Pancreas (tissue), 10 donors: Measurements from ENCODE around the gene CFAP69. TPM values are rescaled to one million over a fixed set of nuclear protein-coding genes. Genes with fewer than 3 reads are reported as not detected.
"Not testable (repeated sequence)": the region's sequence is repeated elsewhere in the genome, so short reads cannot be mapped to it uniquely, and the experiment has no call there.

ENCODE experiments used
- ATAC-seq, 4 donors: fragments of 200-7000 bp; cut with Tn5 transposase; one replicate each; pipeline versions ENCODE4 v1.8.0 to v1.9.1; 2020; ENCODE audit warnings: mild to moderate bottlenecking in 4 of 4, moderate library complexity in 4 of 4
- DNase-seq, 6 donors: peaks; one replicate each; pipeline ENCODE4 v3.0.0-alpha.2; 2020
- FAIRE-seq: peaks from 2 replicates; lab custom pipeline; 2012; peaks lifted over from hg19 to GRCh38; lab: Jason Lieb, UNC
- H3K27ac ChIP-seq, 4 donors: fragments of 200-600 bp; sonication (generic); 1 replicate in 3 of 4; 2 replicates in 1 of 4; pipeline versions ENCODE4 v1.5.0 to v1.8.0; 2020
- H3K27me3 ChIP-seq, 4 donors: fragments of 200-600 bp; one replicate each; pipeline ENCODE4 v1.8.0; 2021
- H3K36me3 ChIP-seq, 3 donors: fragments of 200-600 bp; sonication (generic) in 1 of 3; one replicate each; pipeline versions ENCODE4 v1.5.0 to v1.8.0; 2020 to 2021
- H3K4me1 ChIP-seq, 3 donors: fragments of 200-600 bp; one replicate each; pipeline ENCODE4 v1.8.0; 2021
- H3K4me3 ChIP-seq, 4 donors: fragments of 200-600 bp; sonication (generic) in 2 of 4; one replicate each; pipeline versions ENCODE4 v1.5.0 to v1.8.0; 2020 to 2021
- H3K9me3 ChIP-seq, 4 donors: fragments of 200-600 bp; one replicate each; pipeline ENCODE4 v1.8.0; 2021
- WGBS, 2 donors: extraction: QIAGEN DNeasy Blood & Tissue Kit; methylation state at CpG; one replicate each; pipeline ENCODE4 v1.1.7; 2013; 5-methylcytosine and 5-hydroxymethylcytosine counted together
- intact Hi-C, 3 donors: fragments of 100-400 bp; cut with DNase I; formaldehyde crosslinking; loops; one replicate each; pipeline versions ENCODE4 v1.11.1 to v1.14.2; 2022
- polyA plus RNA-seq, 2 donors: library from polyadenylated mRNA; stranded (reverse); fragments of 200-250 nt; gene quantifications; one replicate each; pipeline ENCODE4 v1.2.3, GENCODE V29; 2013
- total RNA-seq, 6 donors: library from RNA; stranded (reverse); fragmentation: NEBNext Ultra II Directional in 4 of 6; extraction: Animal tissue kit (Norgen Biotek cat#: 25700) in 4 of 6; gene quantifications; one replicate each; pipeline versions ENCODE4 v1.2.1 to v1.2.4, GENCODE V29; 2021 to 2023
- TF ChIP-seq, protein P1 (sequence below), 4 donors: fragments of 200-600 bp; sonication (generic) in 3 of 4; IDR thresholded peaks; one replicate each; pipeline versions ENCODE4 v1.5.0 to v1.8.0; 2021; ENCODE audit warnings: antibody characterized with exemption in 4 of 4
- donor health status: healthy with polysubstance abuse.
- donor health status: DM: no; HTN: no; CAD: no; lungs with moderate emphysema.
- donor health status: DM: no; HTN: no; CAD: no.
- donor health status: control.
- donor health status: control.
- donor health status: Bipolar disorder and iron deficiency.
- donor health status: DM: yes; HTN: yes; CAD: no.
- donor health status: DM: no; HTN: no; CAD: no.
- donor health status: DM: no; HTN: no; CAD: no.
- donor health status: DM: yes; HTN: yes; CAD: no.

Gene CFAP69
- total and polyA plus RNA-seq, 8 donors: 2.6 to 12.8 (median 4.1) TPM

DNA sequence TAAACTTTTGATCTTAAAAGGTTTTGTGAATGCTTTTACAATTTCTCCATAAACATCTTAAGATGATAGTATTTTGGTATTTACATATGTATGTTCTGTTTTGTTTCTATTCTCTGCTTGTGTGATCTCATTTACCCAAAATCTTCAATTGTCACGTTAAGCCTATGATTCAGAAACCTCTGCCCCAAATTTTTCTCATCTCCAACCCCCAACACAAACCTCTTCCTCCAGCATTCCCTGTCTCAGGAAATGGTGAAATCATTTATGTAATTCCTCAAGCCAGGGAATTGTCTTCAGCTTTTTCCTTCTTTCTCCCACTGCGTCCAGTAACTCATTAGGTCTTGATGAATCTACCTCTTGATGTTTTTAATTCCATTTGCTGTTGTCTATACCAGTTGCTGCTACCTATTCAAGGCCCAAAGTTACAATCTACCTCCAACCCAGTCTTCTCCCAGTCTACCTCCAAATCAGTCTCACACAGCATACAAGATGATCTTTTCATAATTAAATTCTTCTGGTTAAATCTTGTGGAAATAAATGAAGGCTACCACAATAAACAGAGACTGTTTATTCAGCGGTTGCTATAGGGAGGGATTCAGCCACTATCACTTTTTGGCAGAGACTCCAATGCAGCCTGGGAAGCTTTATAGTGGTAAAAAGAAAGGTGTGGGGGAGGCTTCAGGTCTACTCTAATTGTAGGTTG lies 5.8 kb downstream of the CFAP69 start:
- intact Hi-C loops: no loop called here
- DNase-seq: no peak
- H3K27ac ChIP-seq: no peak overlapping the region
- no peaks in the 10 kb centered on the region for H3K9me3 ChIP-seq
- FAIRE-seq: no peak
- no peak overlapping the region for H3K4me3 ChIP-seq
- peaks cover 0 to 6% (median 0%) of the 10 kb centered on the region in 3 donors for H3K4me1 ChIP-seq
- no peaks in the 10 kb centered on the region for H3K36me3 ChIP-seq
- 64% methylated on average over 3 of the region's 3 CpGs for WGBS, 2 donors
- H3K27me3 ChIP-seq: no peaks in the 10 kb centered on the region
- TF ChIP-seq, protein P1, sequence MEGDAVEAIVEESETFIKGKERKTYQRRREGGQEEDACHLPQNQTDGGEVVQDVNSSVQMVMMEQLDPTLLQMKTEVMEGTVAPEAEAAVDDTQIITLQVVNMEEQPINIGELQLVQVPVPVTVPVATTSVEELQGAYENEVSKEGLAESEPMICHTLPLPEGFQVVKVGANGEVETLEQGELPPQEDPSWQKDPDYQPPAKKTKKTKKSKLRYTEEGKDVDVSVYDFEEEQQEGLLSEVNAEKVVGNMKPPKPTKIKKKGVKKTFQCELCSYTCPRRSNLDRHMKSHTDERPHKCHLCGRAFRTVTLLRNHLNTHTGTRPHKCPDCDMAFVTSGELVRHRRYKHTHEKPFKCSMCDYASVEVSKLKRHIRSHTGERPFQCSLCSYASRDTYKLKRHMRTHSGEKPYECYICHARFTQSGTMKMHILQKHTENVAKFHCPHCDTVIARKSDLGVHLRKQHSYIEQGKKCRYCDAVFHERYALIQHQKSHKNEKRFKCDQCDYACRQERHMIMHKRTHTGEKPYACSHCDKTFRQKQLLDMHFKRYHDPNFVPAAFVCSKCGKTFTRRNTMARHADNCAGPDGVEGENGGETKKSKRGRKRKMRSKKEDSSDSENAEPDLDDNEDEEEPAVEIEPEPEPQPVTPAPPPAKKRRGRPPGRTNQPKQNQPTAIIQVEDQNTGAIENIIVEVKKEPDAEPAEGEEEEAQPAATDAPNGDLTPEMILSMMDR (IDR thresholded peaks at IDR 0.05): no peak
- ATAC-seq: peak in 1 of 4 donors; percentile 31

DNA sequence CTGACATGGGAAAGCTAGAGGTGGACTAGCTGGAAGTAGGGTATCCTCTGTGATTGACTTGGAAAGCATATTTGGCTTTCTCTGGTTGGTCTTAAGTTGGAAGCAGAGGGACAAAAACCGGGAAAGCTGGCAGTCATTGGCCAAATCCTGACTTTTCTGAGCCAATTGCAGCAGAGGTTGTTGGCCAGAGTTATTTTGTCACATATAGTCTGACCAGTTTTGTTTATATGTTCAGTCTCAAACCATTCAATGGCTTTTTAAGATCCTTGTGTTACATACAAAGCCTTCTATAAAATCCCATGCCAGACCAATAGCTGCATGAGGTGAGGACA lies 6.3 kb downstream of the CFAP69 start:
- Histone ChIP-seq H3K27ac (no peak overlapping the region), H3K36me3 (no peaks in the 10 kb centered on the region), H3K4me1 (peaks cover 0 to 1% (median 0%) of the 10 kb centered on the region in 3 donors), H3K27me3 (no peaks in the 10 kb centered on the region), H3K9me3 (no peaks in the 10 kb centered on the region), H3K4me3 (no peak overlapping the region)
- intact Hi-C loops: no loop called here
- 74 to 76% methylated on average over 1 of the region's 1 CpG for WGBS, 2 donors
- DNase-seq: no peak
- ATAC-seq: no peak
- FAIRE-seq: no peak
- TF ChIP-seq, protein P1 (IDR thresholded peaks at IDR 0.05): no peak

DNA sequence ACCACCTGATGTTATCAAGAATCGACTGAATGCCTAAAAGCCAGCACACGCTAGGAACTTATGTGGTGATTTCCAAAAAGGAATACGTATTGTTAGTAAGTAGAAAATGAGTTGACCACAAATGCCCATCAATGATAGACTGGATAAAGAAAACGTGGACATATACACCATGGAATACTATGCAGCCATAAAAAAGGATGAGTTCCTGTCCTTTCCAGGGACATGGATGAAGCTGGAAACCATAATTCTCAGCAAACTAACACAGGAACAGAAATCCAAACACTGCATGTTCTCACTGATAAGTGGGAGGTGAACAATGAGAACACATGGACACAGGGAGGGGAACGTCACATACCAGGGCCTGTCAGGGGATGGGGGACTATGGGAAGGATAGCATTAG lies 11.0 kb downstream of the CFAP69 start:
- FAIRE-seq: not testable (repeated sequence)

DNA sequence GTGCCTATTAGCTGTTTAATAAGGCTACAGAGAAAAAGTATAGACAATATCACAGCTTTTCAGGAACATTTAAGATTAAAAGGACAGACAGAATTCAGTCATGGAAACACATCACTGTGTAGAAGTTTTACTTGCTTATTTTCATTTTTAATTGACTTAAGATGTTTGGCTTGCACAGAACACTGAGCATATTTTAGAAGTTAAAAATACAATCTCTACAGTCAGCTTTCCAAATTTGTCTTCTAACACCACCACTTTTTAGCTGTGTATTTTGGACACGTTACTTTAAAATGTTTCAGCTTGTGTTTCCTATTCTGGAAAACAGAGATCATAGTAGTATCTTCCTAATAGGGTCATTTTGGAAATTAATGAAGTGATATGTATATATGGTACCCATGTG lies 11.8 kb downstream of the CFAP69 start:
- intact Hi-C loops: no loop called here
- no peak for FAIRE-seq
- 87 to 97% methylated on average over 1 of the region's 1 CpG for WGBS, 2 donors

More for the DNA sequence above, 11.0 kb downstream of the CFAP69 start:
- H3K27ac ChIP-seq, H3K9me3 ChIP-seq, H3K36me3 ChIP-seq, H3K4me1 ChIP-seq, ATAC-seq, H3K4me3 ChIP-seq, H3K27me3 ChIP-seq, DNase-seq, intact Hi-C loops: not testable (repeated sequence)
- 93 to 97% methylated on average over 5 of the region's 5 CpGs for WGBS, 2 donors

DNA sequence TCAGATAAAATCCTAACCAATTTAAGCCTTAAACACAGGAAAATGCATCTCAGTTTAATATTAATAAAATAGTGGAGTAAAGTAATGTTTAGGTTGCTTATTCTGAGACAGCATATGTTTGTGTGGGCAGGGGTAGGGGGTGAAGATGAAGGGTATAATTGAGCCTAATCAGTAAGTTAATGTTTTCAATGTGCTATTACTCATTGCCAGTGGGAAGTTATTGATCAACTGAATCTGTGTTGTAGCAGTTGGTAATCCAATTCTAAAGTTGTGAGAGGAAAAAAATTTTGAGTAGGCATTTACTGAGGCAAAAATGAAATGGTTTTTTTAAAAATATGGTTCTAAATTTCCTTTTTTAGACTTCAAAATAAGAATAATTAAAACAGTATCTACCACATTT lies 16.5 kb downstream of the CFAP69 start:
- TF ChIP-seq, protein P1 (IDR thresholded peaks at IDR 0.05): no peak
- H3K27ac ChIP-seq: no peak overlapping the region
- intact Hi-C loops: no loop called here

More for the DNA sequence above, 11.8 kb downstream of the CFAP69 start:
- H3K9me3 ChIP-seq: no peaks in the 10 kb centered on the region
- no peak overlapping the region for H3K4me3 ChIP-seq
- DNase-seq (no peak), ATAC-seq (no peak)
- peaks cover 0 to 3% (median 3%) of the 10 kb centered on the region in 3 donors for H3K4me1 ChIP-seq
- TF ChIP-seq, protein P1 (IDR thresholded peaks at IDR 0.05): no peak
- no peak overlapping the region for H3K27ac ChIP-seq
- no peaks in the 10 kb centered on the region for H3K36me3 ChIP-seq
- no peaks in the 10 kb centered on the region for H3K27me3 ChIP-seq

More for the DNA sequence above, 16.5 kb downstream of the CFAP69 start:
- FAIRE-seq (no peak), ATAC-seq (peak in 1 of 4 donors; percentile 43), DNase-seq (no peak)
- no peaks in the 10 kb centered on the region for H3K9me3 ChIP-seq
- H3K36me3 ChIP-seq: no peaks in the 10 kb centered on the region
- H3K4me3 ChIP-seq: no peak overlapping the region
- no peaks in the 10 kb centered on the region for H3K27me3 ChIP-seq
- peaks cover 0 to 8% (median 3%) of the 10 kb centered on the region in 3 donors for H3K4me1 ChIP-seq
